Uterus (tissue), 4 donors: ENCODE results near the gene PARP1. TPM values are rescaled to one million over a fixed set of nuclear protein-coding genes. Genes with fewer than 3 reads are reported as not detected.

Experiments used
- DNase-seq, 2 donors: peaks; one replicate each; pipeline ENCODE4 v3.0.0-alpha.2; 2019 to 2020
- H3K27ac ChIP-seq, 2 donors: fragments of 200-600 bp; sonication (generic); 1 replicate in 1 of 2; 2 replicates in 1 of 2; pipeline ENCODE4 v1.5.1; 2016 to 2018
- H3K27me3 ChIP-seq, 2 donors: fragments of 200-600 bp; sonication (generic); one replicate each; pipeline ENCODE4 v1.5.1; 2018 to 2019; ENCODE audit warnings: control low read depth in 1 of 2
- H3K36me3 ChIP-seq, 2 donors: fragments of 200-600 bp; sonication (generic); one replicate each; pipeline ENCODE4 v1.5.1; 2019; ENCODE audit warnings: control low read depth in 1 of 2
- H3K4me1 ChIP-seq, 2 donors: fragments of 200-600 bp; sonication (generic); one replicate each; pipeline ENCODE4 v1.5.1; 2018 to 2019; ENCODE audit warnings: control low read depth in 1 of 2
- H3K4me3 ChIP-seq, 2 donors: fragments of 200-600 bp; sonication (generic); 1 replicate in 1 of 2; 2 replicates in 1 of 2; pipeline ENCODE4 v1.5.1; 2018 to 2019; ENCODE audit warnings: mild to moderate bottlenecking in 1 of 2
- H3K9me3 ChIP-seq, 2 donors: fragments of 200-600 bp; sonication (generic); one replicate each; pipeline ENCODE4 v1.5.1; 2019; ENCODE audit warnings: control low read depth in 1 of 2
- POLR2A ChIP-seq, 2 donors: fragments of 450-650 bp; IDR thresholded peaks; one replicate each; pipeline ENCODE4 v1.6.1; 2016; ENCODE audit warnings: antibody characterized with exemption in 2 of 2, mild to moderate bottlenecking in 1 of 2, moderate library complexity in 1 of 2
- intact Hi-C: fragments of 100-400 bp; cut with DNase I; formaldehyde crosslinking; loops from one replicate; pipeline ENCODE4 v1.15.1; 2023; ENCODE audit warnings: low total_unique reads
- total RNA-seq, 4 donors: library from RNA; depleted of rRNA in 3 of 4; stranded (reverse); fragments of >200 nt in 3 of 4; gene quantifications; one replicate each; pipeline versions ENCODE4 v1.1.0 to v1.2.4, GENCODE V29; 2014 to 2023
- TF ChIP-seq, protein P1 (sequence below), 4 experiments: fragments of 200-600 bp in 2 of 4; fragments of 450-650 bp in 2 of 4; sonication (generic) in 2 of 4; IDR thresholded peaks; one replicate each; pipeline ENCODE4 v1.5.1; 2016 to 2019; ENCODE audit warnings: antibody characterized with exemption in 4 of 4, mild to moderate bottlenecking in 2 of 4, moderate library complexity in 1 of 4
- donor health status: DM: yes; HTN: yes; CAD: no.

The PARP1 gene
- total RNA-seq, 4 donors from 2014 or later = 17.1 to 147 (median 33.8) TPM

DNA sequence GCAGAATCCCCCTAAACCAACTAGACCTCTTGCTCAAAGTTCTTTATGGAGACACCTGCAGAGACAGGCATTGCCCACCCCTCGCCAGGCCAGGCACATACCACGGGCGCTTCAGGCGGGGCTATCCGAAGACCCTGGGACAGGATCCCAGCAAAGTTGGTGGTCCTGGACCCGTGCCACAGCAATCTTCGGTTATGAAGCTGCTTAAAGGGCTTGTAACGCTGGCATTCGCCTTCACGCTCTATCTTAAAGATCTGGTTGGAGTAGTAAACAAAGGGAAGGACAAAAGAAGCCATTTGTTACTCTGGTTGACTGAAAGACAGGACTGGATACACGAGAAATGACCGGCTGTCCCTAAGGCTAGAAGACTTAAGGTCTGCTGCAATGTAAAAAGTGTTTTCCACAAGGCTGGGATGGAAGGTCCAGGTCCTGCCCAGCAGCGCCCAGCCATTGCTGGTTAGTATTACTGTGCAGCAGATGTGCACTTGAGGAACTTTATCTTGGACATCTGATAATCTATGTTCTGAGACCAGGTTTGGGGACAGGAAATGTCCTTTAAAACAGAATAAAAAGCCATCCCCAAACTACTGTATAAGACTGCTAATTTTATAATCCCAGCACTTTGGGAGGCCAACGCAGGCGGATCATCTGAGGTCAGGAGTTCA lies 42.9 kb downstream of the PARP1 start:
- no peak for TF ChIP-seq POLR2A (IDR thresholded peaks at IDR 0.05)
- TF ChIP-seq, protein P1, sequence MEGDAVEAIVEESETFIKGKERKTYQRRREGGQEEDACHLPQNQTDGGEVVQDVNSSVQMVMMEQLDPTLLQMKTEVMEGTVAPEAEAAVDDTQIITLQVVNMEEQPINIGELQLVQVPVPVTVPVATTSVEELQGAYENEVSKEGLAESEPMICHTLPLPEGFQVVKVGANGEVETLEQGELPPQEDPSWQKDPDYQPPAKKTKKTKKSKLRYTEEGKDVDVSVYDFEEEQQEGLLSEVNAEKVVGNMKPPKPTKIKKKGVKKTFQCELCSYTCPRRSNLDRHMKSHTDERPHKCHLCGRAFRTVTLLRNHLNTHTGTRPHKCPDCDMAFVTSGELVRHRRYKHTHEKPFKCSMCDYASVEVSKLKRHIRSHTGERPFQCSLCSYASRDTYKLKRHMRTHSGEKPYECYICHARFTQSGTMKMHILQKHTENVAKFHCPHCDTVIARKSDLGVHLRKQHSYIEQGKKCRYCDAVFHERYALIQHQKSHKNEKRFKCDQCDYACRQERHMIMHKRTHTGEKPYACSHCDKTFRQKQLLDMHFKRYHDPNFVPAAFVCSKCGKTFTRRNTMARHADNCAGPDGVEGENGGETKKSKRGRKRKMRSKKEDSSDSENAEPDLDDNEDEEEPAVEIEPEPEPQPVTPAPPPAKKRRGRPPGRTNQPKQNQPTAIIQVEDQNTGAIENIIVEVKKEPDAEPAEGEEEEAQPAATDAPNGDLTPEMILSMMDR (IDR thresholded peaks at IDR 0.05) = no peak
- DNase-seq = no peak
- H3K9me3 ChIP-seq = no peaks in the 10 kb centered on the region
- no peaks in the 10 kb centered on the region for H3K4me1 ChIP-seq
- H3K36me3 ChIP-seq = no peaks in the 10 kb centered on the region
- H3K27ac ChIP-seq = no peak overlapping the region
- no peaks in the 10 kb centered on the region for H3K27me3 ChIP-seq
- intact Hi-C loops = no loop called here
- H3K4me3 ChIP-seq = no peak overlapping the region

DNA sequence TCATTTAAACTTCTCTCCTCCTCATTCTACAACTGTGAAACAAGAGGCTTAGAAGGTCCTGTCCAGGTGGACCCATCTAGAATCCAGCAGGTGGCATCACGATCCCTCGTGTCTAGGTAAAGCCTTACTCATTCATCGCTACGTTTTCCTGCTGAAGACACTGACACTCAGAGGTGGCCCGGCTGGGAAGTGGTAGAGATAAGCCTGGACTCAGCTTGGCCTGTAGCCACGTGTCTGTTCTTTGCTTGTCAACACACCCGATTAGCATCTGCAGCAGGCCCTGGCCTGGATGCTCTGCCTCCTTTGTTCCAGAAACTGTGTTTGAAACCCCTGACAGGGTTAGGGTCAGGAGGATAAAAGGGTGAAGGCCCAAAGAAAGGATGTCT lies 43.4 kb downstream of the PARP1 start:
- H3K4me1 ChIP-seq = no peaks in the 10 kb centered on the region
- H3K9me3 ChIP-seq = no peaks in the 10 kb centered on the region
- no peak overlapping the region for H3K27ac ChIP-seq
- no peak for DNase-seq
- no peak overlapping the region for H3K4me3 ChIP-seq
- no peak for TF ChIP-seq POLR2A (IDR thresholded peaks at IDR 0.05)
- TF ChIP-seq, protein P1 (IDR thresholded peaks at IDR 0.05) = no peak
- no peaks in the 10 kb centered on the region for H3K36me3 ChIP-seq
- intact Hi-C loops = no loop called here
- H3K27me3 ChIP-seq = no peaks in the 10 kb centered on the region

- H3K9me3 ChIP-seq = no peaks in the 10 kb centered on the region
- TF ChIP-seq, protein P1 (IDR thresholded peaks at IDR 0.05) = no peak
- TF ChIP-seq POLR2A (IDR thresholded peaks at IDR 0.05) = no peak
- no peak overlapping the region for H3K4me3 ChIP-seq
- no peak for DNase-seq
- no peaks in the 10 kb centered on the region for H3K27me3 ChIP-seq
- intact Hi-C loops = no loop called here
- H3K4me1 ChIP-seq = no peaks in the 10 kb centered on the region
- H3K36me3 ChIP-seq = no peaks in the 10 kb centered on the region
- no peak overlapping the region for H3K27ac ChIP-seq
Observed at GRCh38 chr1:226363801-226364513, 43.9 kb downstream of the PARP1 start.

DNA sequence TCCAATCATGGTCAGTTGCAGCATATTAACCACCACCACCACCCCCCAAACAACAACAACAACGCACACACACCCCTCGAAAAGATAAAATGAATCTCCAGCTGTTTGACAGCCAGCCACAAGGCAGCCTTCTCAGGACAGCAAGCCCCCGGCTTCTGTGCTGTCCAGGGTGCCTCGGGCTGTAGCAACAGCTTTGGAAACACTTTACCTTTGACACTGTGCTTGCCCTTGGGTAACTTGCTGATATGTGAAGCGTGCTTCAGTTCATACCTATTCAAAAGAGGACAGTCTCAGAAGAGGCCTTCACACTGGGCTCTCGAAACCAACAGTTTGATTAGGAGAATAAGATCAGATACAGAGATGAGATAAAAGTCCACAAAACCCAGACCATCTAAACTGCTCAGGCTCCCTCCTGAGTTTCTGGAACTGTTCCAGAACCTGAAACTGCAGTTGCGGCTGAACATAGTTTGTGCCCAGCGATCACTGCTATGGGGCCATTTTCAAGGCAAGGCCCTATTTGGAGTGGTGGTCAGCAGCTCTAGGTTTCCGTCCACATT lies 44.9 kb downstream of the PARP1 start:
- Histone ChIP-seq H3K36me3 (no peaks in the 10 kb centered on the region), H3K27ac (no peak overlapping the region), H3K27me3 (no peaks in the 10 kb centered on the region), H3K4me3 (no peak overlapping the region), H3K9me3 (no peaks in the 10 kb centered on the region), H3K4me1 (no peaks in the 10 kb centered on the region)
- intact Hi-C loops = no loop called here
- TF ChIP-seq POLR2A (IDR thresholded peaks at IDR 0.05) = no peak
- TF ChIP-seq, protein P1 (IDR thresholded peaks at IDR 0.05) = no peak
- no peak for DNase-seq

- TF ChIP-seq, protein P1 (IDR thresholded peaks at IDR 0.05) = no peak
- no peak for TF ChIP-seq POLR2A (IDR thresholded peaks at IDR 0.05)
- no peaks in the 10 kb centered on the region for H3K27me3 ChIP-seq
- intact Hi-C loops = no loop called here
- H3K36me3 ChIP-seq = no peaks in the 10 kb centered on the region
- no peak for DNase-seq
- H3K4me1 ChIP-seq = no peaks in the 10 kb centered on the region
- H3K9me3 ChIP-seq = no peaks in the 10 kb centered on the region
- H3K4me3 ChIP-seq = no peak overlapping the region
- H3K27ac ChIP-seq = no peak overlapping the region
Observed at GRCh38 chr1:226362361-226362760, 45.5 kb downstream of the PARP1 start.
